Measurements from ENCODE around the gene MICALL2. TPM values are rescaled to one million over a fixed set of nuclear protein-coding genes. Genes with fewer than 3 reads are reported as not detected.

Gene MICALL2
- total RNA-seq, 1 donor from 2014 or later, result 3.1 TPM

DNA sequence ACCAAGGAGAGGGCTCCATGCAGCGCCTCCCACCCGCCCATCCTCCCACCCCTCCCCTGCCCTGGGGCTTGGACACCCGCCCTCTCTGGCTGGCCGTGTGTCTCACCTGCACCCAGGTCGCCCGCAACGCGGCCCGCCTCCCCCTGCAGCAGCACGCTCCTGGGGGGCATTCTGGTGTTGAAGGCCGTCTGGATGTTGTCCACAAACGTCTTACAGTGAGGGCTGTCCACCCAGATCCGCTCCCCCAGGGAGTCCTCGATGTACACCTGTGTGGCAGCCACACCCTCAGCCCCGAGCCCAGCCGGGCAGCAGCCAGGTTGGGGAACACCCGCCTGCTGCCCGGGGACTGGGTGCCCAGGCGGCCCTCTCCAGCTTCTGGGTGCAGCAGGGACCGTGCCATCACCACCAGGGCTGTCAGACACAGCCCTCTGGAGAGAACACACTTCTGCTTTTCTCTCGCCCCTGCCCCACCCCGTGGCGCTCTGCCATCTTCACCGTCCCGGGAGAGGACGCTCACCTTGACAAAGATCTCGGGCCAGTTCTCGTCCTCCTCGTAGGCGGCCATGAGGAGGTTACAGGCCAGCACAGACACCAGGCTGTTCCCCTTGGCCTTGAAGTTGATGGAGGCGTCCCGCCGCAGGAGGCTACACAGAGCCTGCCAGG, 40.2 kb upstream of the MICALL2 start:
- Histone ChIP-seq H3K27me3 (ENCODE audit: control insufficient read depth in 3 of 3, insufficient read depth in 3 of 3, low read length in 3 of 3) (no peaks in the 10 kb centered on the region), H3K4me3 (ENCODE audit: low read length in 3 of 3) (no peak overlapping the region), H3K9ac (ENCODE audit: low read depth in 1 of 3, low read length in 3 of 3) (no peak overlapping the region), H3K27ac (ENCODE audit: low read depth, low read length) (no peak overlapping the region), H3K9me3 (ENCODE audit: control insufficient read depth in 3 of 3, low read length in 3 of 3) (no peaks in the 10 kb centered on the region), H3K36me3 (ENCODE audit: control insufficient read depth in 3 of 3, insufficient read depth in 3 of 3, low read length in 3 of 3) (peaks cover 53 to 61% (median 60%) of the 10 kb centered on the region in 3 donors), H3K4me1 (ENCODE audit: control insufficient read depth in 3 of 3, insufficient read depth in 3 of 3, low read length in 3 of 3) (peaks cover 18 to 24% (median 19%) of the 10 kb centered on the region in 3 donors)

GRCh38 chr7:1498370-1499305, 39.4 kb upstream of the MICALL2 start:
- Histone ChIP-seq H3K4me1 (ENCODE audit: control insufficient read depth in 3 of 3, insufficient read depth in 3 of 3, low read length in 3 of 3) (peaks cover 18 to 22% (median 19%) of the 10 kb centered on the region in 3 donors), H3K27me3 (ENCODE audit: control insufficient read depth in 3 of 3, insufficient read depth in 3 of 3, low read length in 3 of 3) (no peaks in the 10 kb centered on the region), H3K9me3 (ENCODE audit: control insufficient read depth in 3 of 3, low read length in 3 of 3) (no peaks in the 10 kb centered on the region), H3K27ac (ENCODE audit: low read depth, low read length) (no peak overlapping the region), H3K9ac (ENCODE audit: low read depth in 1 of 3, low read length in 3 of 3) (no peak overlapping the region), H3K36me3 (ENCODE audit: control insufficient read depth in 3 of 3, insufficient read depth in 3 of 3, low read length in 3 of 3) (peaks cover 61 to 67% (median 65%) of the 10 kb centered on the region in 3 donors), H3K4me3 (ENCODE audit: low read length in 3 of 3) (no peak overlapping the region)

DNA sequence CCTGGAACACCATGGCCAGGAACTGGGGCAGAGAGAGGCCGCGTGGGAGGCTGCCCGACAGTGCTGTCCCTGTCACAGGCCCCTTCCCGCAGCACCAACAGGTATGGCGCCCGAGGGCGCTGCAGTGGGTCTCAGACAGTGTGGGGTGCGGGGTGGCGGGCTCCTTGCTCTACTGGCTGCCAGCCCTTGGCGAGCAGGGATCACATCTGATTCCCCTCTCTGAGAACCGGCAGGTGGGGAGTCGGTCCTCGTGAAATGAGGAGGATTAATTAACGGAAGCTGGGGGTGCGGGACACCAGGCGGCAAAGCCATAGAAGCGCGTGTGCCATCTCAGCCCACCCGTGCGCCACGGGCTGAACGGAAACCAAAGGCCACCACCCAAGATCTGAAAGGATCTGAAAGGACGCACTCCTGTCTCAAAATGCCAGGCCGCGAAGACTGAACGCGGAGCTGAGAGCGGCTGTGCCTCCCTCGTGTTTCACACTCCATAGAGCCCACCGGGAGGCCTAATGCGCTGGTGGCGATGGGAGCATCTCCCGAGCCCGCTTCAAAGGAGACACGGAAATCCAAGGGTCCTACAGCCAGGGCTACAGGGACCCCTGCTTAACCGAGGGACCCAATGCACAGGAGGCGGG, 38.1 kb upstream of the MICALL2 start:
- no peaks in the 10 kb centered on the region for H3K27me3 ChIP-seq (ENCODE audit: control insufficient read depth in 3 of 3, insufficient read depth in 3 of 3, low read length in 3 of 3)
- H3K4me3 ChIP-seq (ENCODE audit: low read length in 3 of 3), result no peak overlapping the region
- peaks cover 6 to 10% (median 8%) of the 10 kb centered on the region in 3 donors for H3K4me1 ChIP-seq (ENCODE audit: control insufficient read depth in 3 of 3, insufficient read depth in 3 of 3, low read length in 3 of 3)
- H3K9me3 ChIP-seq (ENCODE audit: control insufficient read depth in 3 of 3, low read length in 3 of 3), result no peaks in the 10 kb centered on the region
- H3K36me3 ChIP-seq (ENCODE audit: control insufficient read depth in 3 of 3, insufficient read depth in 3 of 3, low read length in 3 of 3), result peaks cover 59 to 68% (median 64%) of the 10 kb centered on the region in 3 donors
- H3K9ac ChIP-seq (ENCODE audit: low read depth in 1 of 3, low read length in 3 of 3), result no peak overlapping the region
- no peak overlapping the region for H3K27ac ChIP-seq (ENCODE audit: low read depth, low read length)

- peaks cover 59 to 68% (median 63%) of the 10 kb centered on the region in 3 donors for H3K36me3 ChIP-seq (ENCODE audit: control insufficient read depth in 3 of 3, insufficient read depth in 3 of 3, low read length in 3 of 3)
- H3K27me3 ChIP-seq (ENCODE audit: control insufficient read depth in 3 of 3, insufficient read depth in 3 of 3, low read length in 3 of 3), result no peaks in the 10 kb centered on the region
- H3K27ac ChIP-seq (ENCODE audit: low read depth, low read length), result no peak overlapping the region
- peaks cover under 1 to 3% (median 1%) of the 10 kb centered on the region in 3 donors for H3K4me1 ChIP-seq (ENCODE audit: control insufficient read depth in 3 of 3, insufficient read depth in 3 of 3, low read length in 3 of 3)
- no peak overlapping the region for H3K9ac ChIP-seq (ENCODE audit: low read depth in 1 of 3, low read length in 3 of 3)
- no peaks in the 10 kb centered on the region for H3K9me3 ChIP-seq (ENCODE audit: control insufficient read depth in 3 of 3, low read length in 3 of 3)
- H3K4me3 ChIP-seq (ENCODE audit: low read length in 3 of 3), result no peak overlapping the region
These were observed 37.4 kb upstream of the MICALL2 start for GRCh38 chr7:1496531-1497292.

- Histone ChIP-seq H3K27me3 (ENCODE audit: control insufficient read depth in 3 of 3, insufficient read depth in 3 of 3, low read length in 3 of 3) (no peaks in the 10 kb centered on the region), H3K36me3 (ENCODE audit: control insufficient read depth in 3 of 3, insufficient read depth in 3 of 3, low read length in 3 of 3) (peaks cover 63 to 70% (median 66%) of the 10 kb centered on the region in 3 donors), H3K9me3 (ENCODE audit: control insufficient read depth in 3 of 3, low read length in 3 of 3) (no peaks in the 10 kb centered on the region), H3K9ac (ENCODE audit: low read depth in 1 of 3, low read length in 3 of 3) (no peak overlapping the region), H3K4me1 (ENCODE audit: control insufficient read depth in 3 of 3, insufficient read depth in 3 of 3, low read length in 3 of 3) (no peaks in the 10 kb centered on the region), H3K4me3 (ENCODE audit: low read length in 3 of 3) (no peak overlapping the region), H3K27ac (ENCODE audit: low read depth, low read length) (no peak overlapping the region)
These were observed 36.4 kb upstream of the MICALL2 start for GRCh38 chr7:1495564-1496242.

- Histone ChIP-seq H3K4me1 (ENCODE audit: control insufficient read depth in 3 of 3, insufficient read depth in 3 of 3, low read length in 3 of 3) (no peaks in the 10 kb centered on the region), H3K9ac (ENCODE audit: low read depth in 1 of 3, low read length in 3 of 3) (no peak overlapping the region), H3K36me3 (ENCODE audit: control insufficient read depth in 3 of 3, insufficient read depth in 3 of 3, low read length in 3 of 3) (peaks cover 60 to 70% (median 66%) of the 10 kb centered on the region in 3 donors), H3K4me3 (ENCODE audit: low read length in 3 of 3) (no peak overlapping the region), H3K27ac (ENCODE audit: low read depth, low read length) (no peak overlapping the region), H3K9me3 (ENCODE audit: control insufficient read depth in 3 of 3, low read length in 3 of 3) (no peaks in the 10 kb centered on the region), H3K27me3 (ENCODE audit: control insufficient read depth in 3 of 3, insufficient read depth in 3 of 3, low read length in 3 of 3) (no peaks in the 10 kb centered on the region)
These were observed 35.7 kb upstream of the MICALL2 start for GRCh38 chr7:1494866-1495563.

GRCh38 chr7:1494447-1494846, 35.2 kb upstream of the MICALL2 start:
- H3K27ac ChIP-seq (ENCODE audit: low read depth, low read length), result no peak overlapping the region
- no peaks in the 10 kb centered on the region for H3K27me3 ChIP-seq (ENCODE audit: control insufficient read depth in 3 of 3, insufficient read depth in 3 of 3, low read length in 3 of 3)
- no peak overlapping the region for H3K9ac ChIP-seq (ENCODE audit: low read depth in 1 of 3, low read length in 3 of 3)
- no peak overlapping the region for H3K4me3 ChIP-seq (ENCODE audit: low read length in 3 of 3)
- no peaks in the 10 kb centered on the region for H3K4me1 ChIP-seq (ENCODE audit: control insufficient read depth in 3 of 3, insufficient read depth in 3 of 3, low read length in 3 of 3)
- no peaks in the 10 kb centered on the region for H3K9me3 ChIP-seq (ENCODE audit: control insufficient read depth in 3 of 3, low read length in 3 of 3)
- H3K36me3 ChIP-seq (ENCODE audit: control insufficient read depth in 3 of 3, insufficient read depth in 3 of 3, low read length in 3 of 3), result peaks cover 61 to 70% (median 66%) of the 10 kb centered on the region in 3 donors

GRCh38 chr7:1493571-1493970, 34.3 kb upstream of the MICALL2 start:
- Histone ChIP-seq H3K9me3 (ENCODE audit: control insufficient read depth in 3 of 3, low read length in 3 of 3) (no peaks in the 10 kb centered on the region), H3K27ac (ENCODE audit: low read depth, low read length) (no peak overlapping the region), H3K4me1 (ENCODE audit: control insufficient read depth in 3 of 3, insufficient read depth in 3 of 3, low read length in 3 of 3) (no peaks in the 10 kb centered on the region)

More at GRCh38 chr7:1493571-1493970, 34.3 kb upstream of the MICALL2 start:
- H3K27me3 ChIP-seq (ENCODE audit: control insufficient read depth in 3 of 3, insufficient read depth in 3 of 3, low read length in 3 of 3), result no peaks in the 10 kb centered on the region
- H3K36me3 ChIP-seq (ENCODE audit: control insufficient read depth in 3 of 3, insufficient read depth in 3 of 3, low read length in 3 of 3), result peaks cover 67 to 77% (median 72%) of the 10 kb centered on the region in 3 donors
- no peak overlapping the region for H3K4me3 ChIP-seq (ENCODE audit: low read length in 3 of 3)
- no peak overlapping the region for H3K9ac ChIP-seq (ENCODE audit: low read depth in 1 of 3, low read length in 3 of 3)

Data from skeletal muscle tissue (tissue), 4 donors.